HepG2 (cell line): ENCODE results near the gene TXNDC11. TPM values are rescaled to one million over a fixed set of nuclear protein-coding genes. Genes with fewer than 3 reads are reported as not detected.
A peak's percentile ranks its signal among the peaks of the same experiment; 100 is the strongest.

Experiments
- BCL6 ChIP-seq: IDR thresholded peaks from 2 replicates; pipeline ENCODE4 v1.6.1; 2016; ENCODE audit warnings: missing genetic modification reagents, missing compliant biosample characterization
- BRCA1 ChIP-seq: sonication (generic); formaldehyde crosslinking; IDR thresholded peaks from 2 replicates; pipeline ENCODE4 v1.4.0; 2020; ENCODE audit warnings: missing genetic modification reagents
- CREM ChIP-seq, 2 experiments: sonication (generic) in 1 of 2; formaldehyde crosslinking in 1 of 2; IDR thresholded peaks; 2 replicates each; pipeline versions ENCODE4 v1.4.0 to v1.6.1; 2016 to 2020; ENCODE audit warnings: antibody characterized with exemption in 1 of 2, mild to moderate bottlenecking in 1 of 2, missing genetic modification reagents in 1 of 2
- DR1 ChIP-seq: sonication (generic); formaldehyde crosslinking; IDR thresholded peaks from 2 replicates; pipeline ENCODE4 v1.8.0; 2021; ENCODE audit warnings: mild to moderate bottlenecking, missing genetic modification reagents, inconsistent platforms
- EEA1 ChIP-seq: sonication (generic); formaldehyde crosslinking; IDR thresholded peaks from 2 replicates; pipeline ENCODE4 v1.5.1; 2020; ENCODE audit warnings: mild to moderate bottlenecking, missing genetic modification reagents, borderline replicate concordance
- FOXA1 ChIP-seq, 2 experiments: fragments of 450-650 bp in 1 of 2; sonication (generic) in 1 of 2; formaldehyde crosslinking in 1 of 2; IDR thresholded peaks; 2 replicates each; pipeline versions ENCODE4 v1.4.0 to v1.6.1; 2016 to 2020; ENCODE audit warnings: missing genetic modification reagents in 1 of 2
- FOXK2 ChIP-seq: fragments of 450-650 bp; IDR thresholded peaks from 2 replicates; pipeline ENCODE4 v1.6.1; 2016
- GTF3A ChIP-seq: sonication (generic); formaldehyde crosslinking; conservative IDR thresholded peaks from 2 replicates; pipeline ENCODE4 v1.4.0; 2020; ENCODE audit warnings: mild to moderate bottlenecking, missing genetic modification reagents
- HNRNPH1 ChIP-seq: fragments of 200-400 bp; formaldehyde crosslinking; optimal IDR thresholded peaks from 2 replicates; pipeline ENCODE3; 2017; ENCODE audit warnings: mild to moderate bottlenecking, low read depth, low read length
- KDM6A ChIP-seq: IDR thresholded peaks from 2 replicates; pipeline ENCODE4 v1.6.1; 2016; ENCODE audit warnings: low read depth
- MAF1 ChIP-seq: sonication (generic); formaldehyde crosslinking; IDR thresholded peaks from 2 replicates; pipeline ENCODE4 v1.5.0; 2020; ENCODE audit warnings: missing genetic modification reagents, borderline replicate concordance
- MAFG ChIP-seq: sonication (generic); formaldehyde crosslinking; IDR thresholded peaks from 2 replicates; pipeline ENCODE4 v1.5.1; 2020; ENCODE audit warnings: mild to moderate bottlenecking, missing genetic modification reagents
- MTF1 ChIP-seq: sonication (generic); formaldehyde crosslinking; IDR thresholded peaks from 2 replicates; pipeline ENCODE4 v1.5.0; 2020; ENCODE audit warnings: missing genetic modification reagents
- MXD1 ChIP-seq: sonication (generic); formaldehyde crosslinking; IDR thresholded peaks from 2 replicates; pipeline ENCODE4 v1.4.0; 2020; ENCODE audit warnings: mild to moderate bottlenecking, missing genetic modification reagents
- MYC ChIP-seq: sonication (generic); formaldehyde crosslinking; IDR thresholded peaks from 2 replicates; pipeline ENCODE4 v1.9.0; 2021; ENCODE audit warnings: missing genetic modification reagents, borderline replicate concordance
- PHB2 ChIP-seq: fragments of 450-650 bp; IDR thresholded peaks from 2 replicates; pipeline ENCODE4 v1.6.1; 2018; ENCODE audit not compliant: partially characterized antibody
- PRPF4 ChIP-seq: fragments of 200-400 bp; formaldehyde crosslinking; IDR thresholded peaks from 2 replicates; pipeline ENCODE4 v1.6.1; 2016; ENCODE audit warnings: low read length, low read depth; ENCODE audit not compliant: poor library complexity, severe bottlenecking
- SMAD1 ChIP-seq: sonication (generic); formaldehyde crosslinking; IDR thresholded peaks from 2 replicates; pipeline ENCODE4 v1.4.0; 2020; ENCODE audit warnings: missing genetic modification reagents, low read depth, mild to moderate bottlenecking, borderline replicate concordance
- SMYD3 ChIP-seq: sonication (generic); formaldehyde crosslinking; IDR thresholded peaks from 2 replicates; pipeline ENCODE4 v1.8.1; 2023; ENCODE audit warnings: mild to moderate bottlenecking, missing genetic modification reagents
- TGIF2 ChIP-seq: IDR thresholded peaks from 2 replicates; pipeline ENCODE4 v1.6.1; 2016; ENCODE audit warnings: control low read depth, missing compliant biosample characterization
- THRA ChIP-seq: sonication (generic); formaldehyde crosslinking; IDR thresholded peaks from 2 replicates; pipeline ENCODE4 v1.4.0; 2020; ENCODE audit warnings: missing genetic modification reagents, borderline replicate concordance
- ZBTB4 ChIP-seq: sonication (generic); formaldehyde crosslinking; IDR thresholded peaks from 2 replicates; pipeline ENCODE4 v1.4.0; 2020; ENCODE audit warnings: missing genetic modification reagents, mild to moderate bottlenecking, borderline replicate concordance
- ZNF280B ChIP-seq: sonication (generic); formaldehyde crosslinking; IDR thresholded peaks from 2 replicates; pipeline ENCODE4 v1.5.0; 2020; ENCODE audit warnings: missing genetic modification reagents, mild to moderate bottlenecking, borderline replicate concordance
- ZNF282 ChIP-seq: fragments of 450-650 bp; IDR thresholded peaks from 2 replicates; pipeline ENCODE4 v1.6.1; 2018; ENCODE audit not compliant: partially characterized antibody
- ZNF3 ChIP-seq: IDR thresholded peaks from 2 replicates; pipeline ENCODE4 v1.7.0; 2017; ENCODE audit warnings: inconsistent platforms
- ZNF343 ChIP-seq: sonication (generic); formaldehyde crosslinking; IDR thresholded peaks from 2 replicates; pipeline ENCODE4 v1.4.0; 2020; ENCODE audit warnings: mild to moderate bottlenecking, missing genetic modification reagents
- polyA plus RNA-seq, 8 experiments: library from polyadenylated mRNA; depleted of rRNA in 3 of 8; stranded (reverse) in 7 of 8; unstranded in 1 of 8; fragments of >200 nt; fragmentation: Illumina TruSeq in 4 of 8; extraction: Trizol in 4 of 8; gene quantifications; 2 replicates each; pipeline versions ENCODE4 v1.2.1 to v1.2.3, GENCODE V29; 2011 to 2016; ENCODE audit warnings: low read depth in 4 of 8, missing spikeins in 1 of 8, mixed read lengths in 1 of 8; ENCODE audit not compliant: insufficient read depth in 1 of 8
- total RNA-seq, 5 experiments: library from RNA; depleted of rRNA; stranded (reverse); fragments of >200 nt; fragmentation: Illumina TruSeq; extraction: Trizol; gene quantifications; 2 replicates each; pipeline ENCODE4 v1.2.3, GENCODE V29; 2016; ENCODE audit warnings: low read depth in 1 of 5

The TXNDC11 gene
- total and polyA plus RNA-seq, 2 of the 13 experiments (the other 11 are each of a cell fraction or from before 2014, with no cell fraction given): 74.9 to 123 TPM

GRCh38 chr16:11639008-11639562 lies 103.6 kb downstream of the TXNDC11 start (continued):
- TF ChIP-seq EEA1 (CRISPR knock-in tag) (no peak), BRCA1 (no peak), ZNF282 (peak; percentile 48), ZBTB4 (CRISPR knock-in tag) (no peak), HNRNPH1 (no peak), MAFG (CRISPR knock-in tag) (no peak), ZNF3 (CRISPR knock-in tag) (no peak), MXD1 (CRISPR knock-in tag) (no peak), ZNF280B (CRISPR knock-in tag) (no peak), ZNF343 (CRISPR knock-in tag) (no peak), FOXA1 (IDR thresholded peaks at IDR 0.05) (peak; percentile 53; the same call in 1 of the 2 replicates), FOXA1 (CRISPR knock-in tag; IDR thresholded peaks at IDR 0.05) (no peak), GTF3A (CRISPR knock-in tag) (no peak), THRA (no peak), KDM6A (no peak), PHB2 (peak; percentile 92), DR1 (CRISPR knock-in tag) (no peak), SMYD3 (no peak), BCL6 (CRISPR knock-in tag) (no peak), FOXK2 (0 out of 2 replicates have a peak, but pooled peaks have one; percentile 30), MYC (CRISPR knock-in tag) (no peak), CREM (IDR thresholded peaks at IDR 0.05) (no peak), CREM (CRISPR knock-in tag; IDR thresholded peaks at IDR 0.05) (no peak), MAF1 (no peak), MTF1 (CRISPR knock-in tag) (no peak), PRPF4 (no peak), SMAD1 (CRISPR knock-in tag) (no peak), TGIF2 (CRISPR knock-in tag) (no peak)
